ENCODE measurements around the gene KIF7. TPM values are rescaled to one million over a fixed set of nuclear protein-coding genes. Genes with fewer than 3 reads are reported as not detected.

The KIF7 gene
- polyA plus RNA-seq, 1 donor (not counting 4 experiments of a cell fraction or from before 2014, with no cell fraction given) = 0.54 TPM

DNA sequence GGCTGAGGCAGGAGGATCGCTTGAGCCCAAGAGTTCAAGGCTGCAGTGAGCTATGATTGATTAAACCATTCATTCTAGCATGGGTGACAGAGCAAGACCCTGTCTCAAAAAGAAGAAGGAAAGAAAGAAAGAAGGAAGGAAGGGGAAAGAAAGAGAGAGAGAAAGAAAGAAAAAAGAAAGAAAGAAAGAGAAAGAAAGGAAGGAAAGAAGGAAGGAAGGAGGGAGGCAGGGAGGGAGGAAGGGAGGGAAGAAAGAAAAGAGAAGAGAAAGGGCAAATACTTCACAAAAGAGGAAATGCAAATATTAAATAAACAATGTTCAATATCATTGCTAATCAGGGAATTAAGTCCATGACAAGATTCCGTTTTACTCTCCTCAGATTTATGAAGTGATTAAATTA is 4.0 kb upstream of the KIF7 start:
- Histone ChIP-seq H3K9ac (ENCODE audit: control insufficient read depth, extremely low read depth, insufficient read depth, low read length) (no peak overlapping the region), H3K36me3 (ENCODE audit: control insufficient read depth in 2 of 2, extremely low read depth in 1 of 2, insufficient read depth in 2 of 2, low read length in 2 of 2) (no peaks in the 10 kb centered on the region), H3K27me3 (ENCODE audit: control insufficient read depth, extremely low read depth, insufficient read depth, low read length) (peaks cover 4% of the 10 kb centered on the region), H3K4me1 (ENCODE audit: control insufficient read depth, extremely low read depth, insufficient read depth, low read length) (peaks cover 13% of the 10 kb centered on the region), H3K79me2 (ENCODE audit: control insufficient read depth, insufficient read depth, low read length) (no peaks in the 10 kb centered on the region), H3K4me2 (ENCODE audit: control insufficient read depth, extremely low read depth, insufficient read depth, low read depth, low read length) (no peak overlapping the region), H4K20me1 (ENCODE audit: control insufficient read depth, extremely low read depth, insufficient read depth, low read length) (no peaks in the 10 kb centered on the region), H3K9me1 (ENCODE audit: control insufficient read depth, extremely low read depth, insufficient read depth, low read length) (no peaks in the 10 kb centered on the region), H3K9me3 (ENCODE audit: control insufficient read depth, low read depth, low read length) (no peaks in the 10 kb centered on the region), H2AFZ (ENCODE audit: control insufficient read depth, low read length) (no peak overlapping the region), H3K27ac (ENCODE audit: control insufficient read depth, insufficient read depth, low read length) (no peak overlapping the region), H3K4me3 (ENCODE audit: control insufficient read depth in 2 of 3, extremely low read depth in 1 of 3, insufficient read depth in 2 of 3, low read depth in 1 of 3, low read length in 3 of 3) (no peak overlapping the region)
- FAIRE-seq (no peak), DNase-seq (ENCODE audit: low read depth, low spot score) (no peak)
- dilution Hi-C loops (cut with MboI; ENCODE audit: extremely low pct_ligation_motif_present, low sequenced_read_pairs) = no loop called here
- no peak for TF ChIP-seq CTCF (optimal IDR thresholded peaks at IDR 0.05 in 1 of 3, IDR thresholded peaks at IDR 0.05 in 1 of 3, conservative IDR thresholded peaks at IDR 0.05 in 1 of 3; ENCODE audit: extremely low read depth in 1 of 3, insufficient read depth in 2 of 3, low read length in 3 of 3)
- TF ChIP-seq EZH2 (IDR thresholded peaks at IDR 0.05; ENCODE audit: low read length) = no peak

- Histone ChIP-seq H2AFZ (ENCODE audit: control insufficient read depth, low read length) (no peak overlapping the region), H3K4me2 (ENCODE audit: control insufficient read depth, extremely low read depth, insufficient read depth, low read depth, low read length) (no peak overlapping the region), H3K4me3 (ENCODE audit: control insufficient read depth in 2 of 3, extremely low read depth in 1 of 3, insufficient read depth in 2 of 3, low read depth in 1 of 3, low read length in 3 of 3) (no peak overlapping the region), H3K27me3 (ENCODE audit: control insufficient read depth, extremely low read depth, insufficient read depth, low read length) (peaks cover 6% of the 10 kb centered on the region), H3K79me2 (ENCODE audit: control insufficient read depth, insufficient read depth, low read length) (no peaks in the 10 kb centered on the region), H3K9me3 (ENCODE audit: control insufficient read depth, low read depth, low read length) (no peaks in the 10 kb centered on the region), H3K9ac (ENCODE audit: control insufficient read depth, extremely low read depth, insufficient read depth, low read length) (no peak overlapping the region), H4K20me1 (ENCODE audit: control insufficient read depth, extremely low read depth, insufficient read depth, low read length) (no peaks in the 10 kb centered on the region), H3K4me1 (ENCODE audit: control insufficient read depth, extremely low read depth, insufficient read depth, low read length) (peaks cover 7% of the 10 kb centered on the region), H3K27ac (ENCODE audit: control insufficient read depth, insufficient read depth, low read length) (no peak overlapping the region), H3K9me1 (ENCODE audit: control insufficient read depth, extremely low read depth, insufficient read depth, low read length) (no peaks in the 10 kb centered on the region), H3K36me3 (ENCODE audit: control insufficient read depth in 2 of 2, extremely low read depth in 1 of 2, insufficient read depth in 2 of 2, low read length in 2 of 2) (no peaks in the 10 kb centered on the region)
- FAIRE-seq (no peak), DNase-seq (ENCODE audit: low read depth, low spot score) (no peak)
- TF ChIP-seq CTCF (optimal IDR thresholded peaks at IDR 0.05 in 1 of 3, IDR thresholded peaks at IDR 0.05 in 1 of 3, conservative IDR thresholded peaks at IDR 0.05 in 1 of 3; ENCODE audit: extremely low read depth in 1 of 3, insufficient read depth in 2 of 3, low read length in 3 of 3) = no peak
- no peak for TF ChIP-seq EZH2 (IDR thresholded peaks at IDR 0.05; ENCODE audit: low read length)
- dilution Hi-C loops (cut with MboI; ENCODE audit: extremely low pct_ligation_motif_present, low sequenced_read_pairs) = no loop called here
Measured at GRCh38 chr15:89657686-89658200, 2.5 kb upstream of the KIF7 start.

Measured in keratinocyte (primary cell).